ENCODE results near the gene AKTIP.

DNA sequence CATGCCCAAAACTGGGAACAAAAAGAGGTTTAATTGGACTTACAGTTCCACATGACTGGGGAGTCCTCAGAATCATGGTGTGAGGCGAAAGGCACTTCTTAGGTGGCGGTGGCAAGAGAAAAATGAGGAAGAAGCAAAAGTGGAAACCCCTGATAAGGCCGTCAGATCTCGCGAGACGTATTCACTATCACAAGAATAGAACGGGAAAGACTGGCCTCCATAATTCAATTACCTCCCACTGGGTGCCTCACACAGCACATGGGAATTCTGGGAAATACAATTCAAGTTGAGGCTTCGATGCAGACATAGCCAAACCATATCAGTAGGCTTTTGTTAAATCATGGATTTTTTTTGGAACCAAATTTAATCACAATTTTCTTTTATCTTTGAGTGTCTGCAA lies 44.4 kb downstream of the AKTIP start:
- no peak for TF ChIP-seq ZFX (IDR thresholded peaks at IDR 0.05; ENCODE audit: borderline replicate concordance)
- TF ChIP-seq, protein P1, sequence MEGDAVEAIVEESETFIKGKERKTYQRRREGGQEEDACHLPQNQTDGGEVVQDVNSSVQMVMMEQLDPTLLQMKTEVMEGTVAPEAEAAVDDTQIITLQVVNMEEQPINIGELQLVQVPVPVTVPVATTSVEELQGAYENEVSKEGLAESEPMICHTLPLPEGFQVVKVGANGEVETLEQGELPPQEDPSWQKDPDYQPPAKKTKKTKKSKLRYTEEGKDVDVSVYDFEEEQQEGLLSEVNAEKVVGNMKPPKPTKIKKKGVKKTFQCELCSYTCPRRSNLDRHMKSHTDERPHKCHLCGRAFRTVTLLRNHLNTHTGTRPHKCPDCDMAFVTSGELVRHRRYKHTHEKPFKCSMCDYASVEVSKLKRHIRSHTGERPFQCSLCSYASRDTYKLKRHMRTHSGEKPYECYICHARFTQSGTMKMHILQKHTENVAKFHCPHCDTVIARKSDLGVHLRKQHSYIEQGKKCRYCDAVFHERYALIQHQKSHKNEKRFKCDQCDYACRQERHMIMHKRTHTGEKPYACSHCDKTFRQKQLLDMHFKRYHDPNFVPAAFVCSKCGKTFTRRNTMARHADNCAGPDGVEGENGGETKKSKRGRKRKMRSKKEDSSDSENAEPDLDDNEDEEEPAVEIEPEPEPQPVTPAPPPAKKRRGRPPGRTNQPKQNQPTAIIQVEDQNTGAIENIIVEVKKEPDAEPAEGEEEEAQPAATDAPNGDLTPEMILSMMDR (IDR thresholded peaks at IDR 0.05): no peak
